Peyer's patch (tissue), 4 donors: Measurements from ENCODE around the gene LYPD1. TPM values are rescaled to one million over a fixed set of nuclear protein-coding genes. Genes with fewer than 3 reads are reported as not detected.
A peak's percentile ranks its signal among the peaks of the same experiment; 100 is the strongest.

Experiments used
- DNase-seq, 3 donors: peaks; one replicate each; pipeline ENCODE4 v3.0.0-alpha.2; 2017 to 2019
- H3K27ac ChIP-seq, 4 donors: fragments of 200-600 bp; sonication (generic); one replicate each; pipeline ENCODE4 v1.5.1; 2016 to 2019
- H3K27me3 ChIP-seq, 2 donors: fragments of 200-600 bp; sonication (generic); one replicate each; pipeline ENCODE4 v1.5.1; 2019
- H3K36me3 ChIP-seq, 3 donors: fragments of 200-600 bp; sonication (generic); one replicate each; pipeline ENCODE4 v1.5.1; 2016 to 2019
- H3K4me1 ChIP-seq, 4 donors: fragments of 200-600 bp; sonication (generic); one replicate each; pipeline ENCODE4 v1.5.1; 2016 to 2019
- H3K4me3 ChIP-seq, 4 donors: fragments of 200-600 bp; sonication (generic); 1 replicate in 3 of 4; 2 replicates in 1 of 4; pipeline ENCODE4 v1.5.1; 2016 to 2019; ENCODE audit warnings: mild to moderate bottlenecking in 1 of 4
- H3K9me3 ChIP-seq, 4 donors: fragments of 200-600 bp; sonication (generic); one replicate each; pipeline ENCODE4 v1.5.1; 2016 to 2019; ENCODE audit warnings: mild to moderate bottlenecking in 1 of 4
- CTCF ChIP-seq, 6 experiments: fragments of 450-650 bp in 4 of 6; fragments of 200-600 bp in 2 of 6; sonication (generic) in 1 of 6; IDR thresholded peaks; one replicate each; pipeline ENCODE4 v1.5.1; 2017 to 2019; ENCODE audit warnings: antibody characterized with exemption in 6 of 6, mild to moderate bottlenecking in 3 of 6, moderate library complexity in 1 of 6
- POLR2A ChIP-seq, 2 donors: fragments of 450-650 bp; IDR thresholded peaks; one replicate each; pipeline ENCODE4 v1.5.1; 2017; ENCODE audit warnings: antibody characterized with exemption in 2 of 2, mild to moderate bottlenecking in 2 of 2, moderate library complexity in 2 of 2
- total RNA-seq, 4 donors: library from RNA; depleted of rRNA; stranded (reverse); fragments of >200 nt; gene quantifications; one replicate each; pipeline ENCODE4 v1.1.0, GENCODE V29; 2016

LYPD1 gene
- total RNA-seq, 4 donors from 2014 or later = 0.88 TPM; not detected in 3

DNA sequence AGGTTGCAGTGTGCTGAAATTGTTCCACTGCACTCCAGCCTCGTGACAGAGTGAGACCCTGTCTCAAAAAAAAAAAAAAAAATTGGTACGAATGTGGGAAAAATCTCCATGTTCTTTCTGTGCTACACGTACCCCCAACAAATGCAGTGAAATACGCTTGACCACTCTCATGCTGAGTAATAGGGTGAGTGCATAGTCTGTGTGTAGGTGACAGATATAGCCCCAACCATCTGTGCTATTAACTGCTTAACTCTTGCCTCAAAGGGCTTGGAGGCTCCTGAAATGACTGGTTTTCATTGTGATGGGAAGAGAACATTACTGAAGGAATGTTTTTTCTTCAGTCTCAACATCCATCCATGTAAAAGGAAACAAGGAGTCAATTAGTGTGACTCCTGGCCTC, 15.7 kb downstream of the LYPD1 start:
- H3K4me3 ChIP-seq = no peak overlapping the region
- H3K27me3 ChIP-seq = no peaks in the 10 kb centered on the region
- DNase-seq = no peak
- H3K36me3 ChIP-seq = no peaks in the 10 kb centered on the region
- no peak for TF ChIP-seq CTCF (IDR thresholded peaks at IDR 0.05)
- TF ChIP-seq POLR2A (IDR thresholded peaks at IDR 0.05) = no peak
- H3K4me1 ChIP-seq = no peaks in the 10 kb centered on the region
- H3K27ac ChIP-seq = no peak overlapping the region
- no peaks in the 10 kb centered on the region for H3K9me3 ChIP-seq

DNA sequence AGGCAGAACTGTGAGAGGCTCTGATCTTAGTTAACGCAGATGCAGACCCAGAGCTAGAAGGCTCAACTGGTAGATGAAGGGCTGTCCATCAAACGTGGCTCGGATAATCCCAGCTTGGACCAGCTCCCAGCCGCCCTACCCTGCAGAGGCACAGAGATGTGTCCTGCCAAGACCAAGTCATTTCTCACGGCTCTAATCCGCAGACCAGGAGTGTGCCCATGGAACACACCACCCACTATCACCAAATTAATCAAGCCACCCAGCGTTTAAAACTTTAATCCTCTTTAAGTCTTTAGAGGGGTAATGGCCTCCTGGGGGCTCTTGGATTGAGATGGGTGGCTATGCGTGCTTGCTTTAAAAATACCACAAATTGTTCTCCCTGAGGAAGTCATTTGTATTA, 17.5 kb downstream of the LYPD1 start:
- no peaks in the 10 kb centered on the region for H3K36me3 ChIP-seq
- H3K27me3 ChIP-seq = no peaks in the 10 kb centered on the region
- H3K9me3 ChIP-seq = no peaks in the 10 kb centered on the region
- no peak for TF ChIP-seq CTCF (IDR thresholded peaks at IDR 0.05)
- no peak for TF ChIP-seq POLR2A (IDR thresholded peaks at IDR 0.05)
- H3K4me3 ChIP-seq = no peak overlapping the region
- DNase-seq = no peak
- H3K27ac ChIP-seq = no peak overlapping the region
- no peaks in the 10 kb centered on the region for H3K4me1 ChIP-seq

- Histone ChIP-seq H3K4me1 (no peaks in the 10 kb centered on the region), H3K9me3 (no peaks in the 10 kb centered on the region), H3K36me3 (no peaks in the 10 kb centered on the region), H3K27ac (no peak overlapping the region), H3K4me3 (no peak overlapping the region), H3K27me3 (no peaks in the 10 kb centered on the region)
- TF ChIP-seq POLR2A (IDR thresholded peaks at IDR 0.05) (no peak), CTCF (IDR thresholded peaks at IDR 0.05) (peak in 3 of 6 experiments; percentile 25 to 55 (median 27))
- no peak for DNase-seq
Measured at GRCh38 chr2:132651115-132652045, 18.6 kb downstream of the LYPD1 start.

DNA sequence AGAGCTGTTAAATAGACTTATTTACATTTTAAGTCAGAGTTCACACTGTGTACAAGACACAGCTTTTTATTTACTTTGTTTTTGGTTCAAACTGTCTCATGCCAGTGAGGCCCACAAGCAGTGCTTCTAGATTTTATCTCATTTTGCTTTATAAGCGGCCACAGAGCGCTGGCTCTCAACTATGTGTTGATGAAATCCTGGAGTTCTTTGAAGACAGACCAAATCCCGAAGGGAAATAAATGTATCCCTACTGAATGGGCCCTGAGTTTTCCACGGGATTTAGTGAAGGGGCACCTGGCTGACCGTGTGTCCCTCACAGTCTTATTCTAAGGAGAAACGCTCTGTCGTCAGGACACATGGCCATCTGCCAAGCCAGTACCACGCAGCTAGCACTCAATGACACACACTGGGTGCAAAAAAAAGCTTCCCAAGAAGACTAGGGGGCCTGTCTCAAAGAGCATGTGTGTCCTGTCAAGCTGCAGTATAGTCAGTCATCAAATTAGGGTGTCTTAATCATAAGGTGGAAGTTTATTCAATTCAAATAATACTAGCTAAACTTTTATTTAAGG, 23.4 kb downstream of the LYPD1 start:
- Histone ChIP-seq H3K9me3 (no peaks in the 10 kb centered on the region), H3K4me3 (no peak overlapping the region), H3K27ac (no peak overlapping the region), H3K36me3 (no peaks in the 10 kb centered on the region), H3K27me3 (no peaks in the 10 kb centered on the region), H3K4me1 (no peaks in the 10 kb centered on the region)
- no peak for DNase-seq
- TF ChIP-seq CTCF (IDR thresholded peaks at IDR 0.05) (no peak), POLR2A (IDR thresholded peaks at IDR 0.05) (no peak)

DNA sequence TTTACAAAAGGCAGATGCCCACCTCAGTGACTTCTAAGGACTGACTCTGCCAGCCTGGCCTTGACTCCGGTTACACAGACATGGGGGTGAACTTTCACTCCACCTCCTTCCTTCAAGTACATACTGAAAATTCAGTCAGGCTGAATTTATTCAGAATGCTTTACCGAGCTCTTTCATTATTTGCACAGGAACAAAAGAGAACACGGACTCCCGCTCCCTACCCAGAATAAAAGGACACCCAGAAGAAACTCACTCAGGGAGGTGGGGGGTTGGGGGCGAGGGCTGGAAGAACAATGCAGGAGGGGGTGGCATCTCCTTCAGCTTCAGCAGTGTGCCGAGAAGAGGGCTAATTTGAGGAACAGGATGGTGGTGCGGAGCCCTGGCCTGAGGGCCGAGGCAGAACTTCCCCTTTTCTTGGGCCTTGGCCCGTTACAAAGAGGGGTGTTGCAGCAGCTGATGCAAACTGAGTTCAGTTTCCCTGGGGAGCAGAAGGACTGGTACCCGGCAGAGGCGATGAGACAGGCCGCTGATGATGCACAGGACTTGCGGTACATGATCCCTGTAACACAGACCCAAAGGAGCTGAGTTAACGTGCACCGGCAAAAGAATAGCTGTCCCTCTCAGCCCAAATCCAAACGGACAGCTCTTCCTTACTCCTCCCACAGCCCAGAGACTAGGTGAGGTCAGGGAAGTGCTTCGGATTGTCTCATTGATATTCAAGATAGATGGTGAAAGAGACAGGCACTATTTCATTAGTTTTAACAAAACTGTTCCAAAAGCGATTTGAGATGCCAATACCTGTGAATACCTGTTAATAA, 24.1 kb downstream of the LYPD1 start:
- TF ChIP-seq POLR2A (IDR thresholded peaks at IDR 0.05) (no peak), CTCF (IDR thresholded peaks at IDR 0.05) (no peak)
- no peak overlapping the region for H3K27ac ChIP-seq
- H3K4me1 ChIP-seq = no peaks in the 10 kb centered on the region
- no peaks in the 10 kb centered on the region for H3K27me3 ChIP-seq
- no peak overlapping the region for H3K4me3 ChIP-seq
- no peaks in the 10 kb centered on the region for H3K36me3 ChIP-seq
- DNase-seq = peak in 1 of 3 donors; percentile 26
- no peaks in the 10 kb centered on the region for H3K9me3 ChIP-seq
